MM.1S (cell line): Measurements from ENCODE around the gene CCDC196.

Experiments used
- EZH2phosphoT487 ChIP-seq: fragments of 300-600 bp; sonication (generic); IDR thresholded peaks from 2 replicates; pipeline ENCODE4 v1.6.1; 2018; ENCODE audit warnings: antibody characterized with exemption, low read length
- TF ChIP-seq, protein P1 (sequence below): fragments of 300-600 bp; sonication (generic); IDR thresholded peaks from 2 replicates; pipeline ENCODE4 v1.5.1; 2016; ENCODE audit warnings: antibody characterized with exemption, low read length, mixed read lengths

DNA sequence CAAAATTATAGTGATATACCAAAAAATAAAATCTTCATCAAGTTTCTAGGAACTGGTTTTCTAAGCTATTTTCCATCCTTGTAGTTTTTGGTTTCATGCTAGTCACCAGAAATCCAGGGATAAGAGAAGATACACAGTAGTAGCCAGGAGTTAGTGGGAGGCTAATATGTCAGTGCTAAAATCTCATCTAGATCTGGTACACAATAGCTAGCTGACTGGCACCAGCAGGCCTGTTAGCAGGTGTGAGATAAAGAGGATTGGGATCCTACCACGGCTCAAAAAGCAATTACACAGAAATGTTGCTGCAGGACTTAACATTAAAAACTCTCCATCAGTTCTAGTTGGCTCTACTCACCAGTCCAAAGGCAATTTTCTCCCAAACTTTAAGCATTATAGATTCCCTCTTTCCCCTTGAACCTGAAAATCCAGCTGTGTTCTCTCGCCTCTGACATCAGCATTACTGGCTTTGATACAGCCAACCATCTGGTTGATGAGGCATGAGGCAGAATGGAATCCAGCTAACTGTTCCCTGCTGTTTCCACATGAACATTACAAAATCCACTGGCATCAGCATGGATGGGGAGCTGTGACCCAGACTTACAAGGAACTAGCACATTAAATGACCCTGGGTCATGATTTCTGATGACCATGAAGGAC lies 41.8 kb upstream of the CCDC196 start:
- TF ChIP-seq, protein P1, sequence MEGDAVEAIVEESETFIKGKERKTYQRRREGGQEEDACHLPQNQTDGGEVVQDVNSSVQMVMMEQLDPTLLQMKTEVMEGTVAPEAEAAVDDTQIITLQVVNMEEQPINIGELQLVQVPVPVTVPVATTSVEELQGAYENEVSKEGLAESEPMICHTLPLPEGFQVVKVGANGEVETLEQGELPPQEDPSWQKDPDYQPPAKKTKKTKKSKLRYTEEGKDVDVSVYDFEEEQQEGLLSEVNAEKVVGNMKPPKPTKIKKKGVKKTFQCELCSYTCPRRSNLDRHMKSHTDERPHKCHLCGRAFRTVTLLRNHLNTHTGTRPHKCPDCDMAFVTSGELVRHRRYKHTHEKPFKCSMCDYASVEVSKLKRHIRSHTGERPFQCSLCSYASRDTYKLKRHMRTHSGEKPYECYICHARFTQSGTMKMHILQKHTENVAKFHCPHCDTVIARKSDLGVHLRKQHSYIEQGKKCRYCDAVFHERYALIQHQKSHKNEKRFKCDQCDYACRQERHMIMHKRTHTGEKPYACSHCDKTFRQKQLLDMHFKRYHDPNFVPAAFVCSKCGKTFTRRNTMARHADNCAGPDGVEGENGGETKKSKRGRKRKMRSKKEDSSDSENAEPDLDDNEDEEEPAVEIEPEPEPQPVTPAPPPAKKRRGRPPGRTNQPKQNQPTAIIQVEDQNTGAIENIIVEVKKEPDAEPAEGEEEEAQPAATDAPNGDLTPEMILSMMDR: no peak
- no peak for TF ChIP-seq EZH2phosphoT487
